ENCODE measurements around the gene NAV3.

- no peak for TF ChIP-seq CTCF (conservative IDR thresholded peaks at IDR 0.05; ENCODE audit: low read depth, low read length)
- TF ChIP-seq EZH2 (IDR thresholded peaks at IDR 0.05; ENCODE audit: borderline replicate concordance, low read depth, low read length, poor library complexity, severe bottlenecking): no peak
Observed at GRCh38 chr12:77919450-77919849, 88.8 kb downstream of the NAV3 start.

Measured in A673 (cell line).